Mesodermal cell (in vitro differentiated cells): ENCODE results near the gene SMIM22.
A peak's percentile ranks its signal among the peaks of the same experiment; 100 is the strongest.

Experiments used
- H3K27ac ChIP-seq: 2 replicates; pipeline ENCODE4 v1.7.0; 2013; ENCODE audit warnings: mild to moderate bottlenecking, low read depth, low read length, moderate library complexity; ENCODE audit not compliant: severe bottlenecking
- H3K36me3 ChIP-seq: 2 replicates; pipeline ENCODE4 v1.7.1; 2013; ENCODE audit warnings: mild to moderate bottlenecking, low read length, moderate library complexity; ENCODE audit not compliant: control insufficient read depth, insufficient read depth
- H3K4me1 ChIP-seq: one replicate; pipeline ENCODE4 v1.7.1; 2013; ENCODE audit warnings: mild to moderate bottlenecking, low read length; ENCODE audit not compliant: insufficient read depth, control insufficient read depth, poor library complexity, severe bottlenecking
- H3K4me3 ChIP-seq: 2 replicates; pipeline ENCODE4 v1.7.0; 2013; ENCODE audit warnings: low read length, control low read depth, mild to moderate bottlenecking; ENCODE audit not compliant: insufficient read depth, poor library complexity, severe bottlenecking; ENCODE audit errors: extremely low read depth
- H3K9me3 ChIP-seq: 2 replicates; pipeline ENCODE4 v1.7.1; 2013; ENCODE audit warnings: mild to moderate bottlenecking, low read length, moderate library complexity; ENCODE audit not compliant: control insufficient read depth
- WGBS, 2 experiments: methylation state at CpG; one replicate each; pipeline ENCODE4 v1.1.5; 2013; ENCODE audit warnings: missing lambda C conversion rate in 2 of 2; ENCODE audit not compliant: insufficient coverage in 2 of 2; 5-methylcytosine and 5-hydroxymethylcytosine counted together

The SMIM22 gene

GRCh38 chr16:4797805-4798252 lies 2.7 kb downstream of the SMIM22 start:
- H3K4me3 ChIP-seq, result no peak overlapping the region
- peaks cover 10% of the 10 kb centered on the region for H3K4me1 ChIP-seq
- WGBS, 2 experiments, result 95 to 96% methylated on average over 17 to 18 of the region's 22 CpGs
- H3K36me3 ChIP-seq, result peaks cover 12% of the 10 kb centered on the region
- no peak overlapping the region for H3K27ac ChIP-seq
- no peaks in the 10 kb centered on the region for H3K9me3 ChIP-seq

- Histone ChIP-seq H3K4me1 (peaks cover 12% of the 10 kb centered on the region), H3K36me3 (peaks cover 12% of the 10 kb centered on the region), H3K27ac (no peak overlapping the region), H3K4me3 (no peak overlapping the region), H3K9me3 (no peaks in the 10 kb centered on the region)
- 92% methylated on average over 12 to 13 of the region's 16 CpGs for WGBS, 2 experiments
Measured at GRCh38 chr16:4798456-4798855, 3.3 kb downstream of the SMIM22 start.

- no peaks in the 10 kb centered on the region for H3K9me3 ChIP-seq
- H3K27ac ChIP-seq, result no peak overlapping the region
- H3K4me3 ChIP-seq, result no peak overlapping the region
- peaks cover 18% of the 10 kb centered on the region for H3K4me1 ChIP-seq
- peaks cover 12% of the 10 kb centered on the region for H3K36me3 ChIP-seq
- WGBS, 2 experiments, result 94 to 97% methylated on average over 19 of the region's 19 CpGs
Measured at GRCh38 chr16:4799171-4799855, 4.1 kb downstream of the SMIM22 start.

GRCh38 chr16:4800290-4801041 lies 5.3 kb downstream of the SMIM22 start:
- Histone ChIP-seq H3K4me1 (peaks cover 23% of the 10 kb centered on the region), H3K36me3 (peaks cover 21% of the 10 kb centered on the region), H3K27ac (no peak overlapping the region), H3K9me3 (no peaks in the 10 kb centered on the region), H3K4me3 (no peak overlapping the region)
- whole genome bisulfite sequencing, 2 experiments, result 92 to 96% methylated on average over 15 to 17 of the region's 17 CpGs

- H3K27ac ChIP-seq, result no peak overlapping the region
- WGBS, 2 experiments, result 58 to 60% methylated on average over 14 to 15 of the region's 29 CpGs
Measured at GRCh38 chr16:4801051-4801961, 6.1 kb downstream of the SMIM22 start.

GRCh38 chr16:4801962-4802658 lies 6.9 kb downstream of the SMIM22 start, which contains the start of gene ROGDI:
Gene ROGDI, minus strand, starts transcription at chr16:4802633. Its CDS starts 62 bp downstream, at chr16:4802571.
- Histone ChIP-seq H3K9me3 (no peaks in the 10 kb centered on the region), H3K27ac (peak within 1 kb of the TSS; percentile 81), H3K36me3 (peaks cover 35% of the 10 kb centered on the region), H3K4me3 (peak within 1 kb of the TSS; percentile 68), H3K4me1 (peaks cover 23% of the 10 kb centered on the region)
- 0% methylated on average over 36 to 62 of the region's 70 CpGs for WGBS, 2 experiments

More at GRCh38 chr16:4801051-4801961, 6.1 kb downstream of the SMIM22 start:
- Histone ChIP-seq H3K9me3 (no peaks in the 10 kb centered on the region), H3K4me3 (peak overlapping the region; percentile 68), H3K4me1 (peaks cover 23% of the 10 kb centered on the region), H3K36me3 (peaks cover 30% of the 10 kb centered on the region)

GRCh38 chr16:4802659-4803287 lies 7.6 kb downstream of the SMIM22 start:
- peak overlapping the region; percentile 81 for H3K27ac ChIP-seq
- H3K4me1 ChIP-seq, result peaks cover 23% of the 10 kb centered on the region
- peaks cover 41% of the 10 kb centered on the region for H3K36me3 ChIP-seq
- peak overlapping the region; percentile 68 for H3K4me3 ChIP-seq
- no peaks in the 10 kb centered on the region for H3K9me3 ChIP-seq
- WGBS, 2 experiments, result 0% methylated on average over 31 to 52 of the region's 59 CpGs

- Histone ChIP-seq H3K27ac (peak overlapping the region; percentile 81), H3K9me3 (no peaks in the 10 kb centered on the region), H3K4me1 (peaks cover 23% of the 10 kb centered on the region), H3K4me3 (peak overlapping the region; percentile 68), H3K36me3 (peaks cover 47% of the 10 kb centered on the region)
- WGBS, 2 experiments, result 25 to 66% methylated on average over 1 to 6 of the region's 8 CpGs
Measured at GRCh38 chr16:4803401-4803844, 8.3 kb downstream of the SMIM22 start.

GRCh38 chr16:4803898-4804762 lies 9.0 kb downstream of the SMIM22 start:
- no peak overlapping the region for H3K4me3 ChIP-seq
- peaks cover 23% of the 10 kb centered on the region for H3K4me1 ChIP-seq
- WGBS, 2 experiments, result 89 to 91% methylated on average over 22 to 24 of the region's 26 CpGs
- no peaks in the 10 kb centered on the region for H3K9me3 ChIP-seq
- H3K36me3 ChIP-seq, result peaks cover 52% of the 10 kb centered on the region
- peak overlapping the region; percentile 64 for H3K27ac ChIP-seq
